ENCODE results near the gene SLC9A9.

Gene SLC9A9

DNA sequence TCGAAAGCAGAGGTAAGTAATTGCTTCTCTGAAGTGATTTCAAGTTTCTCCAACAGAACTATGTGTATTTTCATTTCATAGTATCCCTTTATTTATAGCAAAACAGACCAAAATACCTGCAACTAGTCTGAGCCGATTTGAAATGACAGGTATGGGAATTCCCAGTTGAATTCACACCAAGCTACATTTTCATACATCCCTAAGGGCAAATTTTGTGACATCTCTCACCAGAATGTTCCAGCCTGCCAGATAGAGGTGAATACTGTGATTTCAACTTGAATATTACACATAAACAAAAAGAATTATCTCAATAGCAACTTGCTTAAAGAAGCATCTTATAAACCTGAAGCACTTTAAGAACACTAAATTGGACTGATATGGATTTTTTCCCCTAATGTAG, 235.7 kb downstream of the SLC9A9 start:
- H3K4me3 Mint-ChIP-seq = no peak overlapping the region
- H3K36me3 Mint-ChIP-seq (ENCODE audit: low read depth) = no peaks in the 10 kb centered on the region
- H3K27ac Mint-ChIP-seq = no peak overlapping the region
- peaks cover 9% of the 10 kb centered on the region for H3K4me1 Mint-ChIP-seq (ENCODE audit: low read depth)
- no peaks in the 10 kb centered on the region for H3K9me3 Mint-ChIP-seq
- intact Hi-C loops (cut with micrococcal nuclease) = no loop called here
- H3K27me3 Mint-ChIP-seq = no peaks in the 10 kb centered on the region

DNA sequence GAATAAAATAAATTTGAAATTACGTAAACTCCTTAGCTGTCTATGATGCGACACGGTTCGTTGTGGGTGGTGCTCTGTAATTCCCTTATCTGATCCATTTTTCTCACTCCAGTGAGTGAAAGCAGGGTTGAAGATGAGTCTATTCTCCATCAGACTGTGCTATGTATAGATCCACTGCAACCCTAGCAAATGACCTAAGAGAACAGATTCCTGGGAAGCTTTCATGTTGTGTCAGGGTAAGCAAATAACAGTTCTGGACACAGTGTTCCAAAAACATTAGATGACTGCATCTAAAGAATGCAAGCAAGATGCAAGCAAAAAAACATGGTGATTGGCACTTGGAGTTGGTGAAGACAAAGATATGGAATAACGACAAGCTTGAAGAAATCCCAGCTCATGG, 239.3 kb downstream of the SLC9A9 start:
- Mint-ChIP-seq H3K4me3 (no peak overlapping the region), H3K36me3 (ENCODE audit: low read depth) (no peaks in the 10 kb centered on the region), H3K27ac (no peak overlapping the region), H3K27me3 (no peaks in the 10 kb centered on the region), H3K9me3 (no peaks in the 10 kb centered on the region), H3K4me1 (ENCODE audit: low read depth) (peaks cover 22% of the 10 kb centered on the region)
- intact Hi-C loops (cut with micrococcal nuclease) = no loop called here

DNA sequence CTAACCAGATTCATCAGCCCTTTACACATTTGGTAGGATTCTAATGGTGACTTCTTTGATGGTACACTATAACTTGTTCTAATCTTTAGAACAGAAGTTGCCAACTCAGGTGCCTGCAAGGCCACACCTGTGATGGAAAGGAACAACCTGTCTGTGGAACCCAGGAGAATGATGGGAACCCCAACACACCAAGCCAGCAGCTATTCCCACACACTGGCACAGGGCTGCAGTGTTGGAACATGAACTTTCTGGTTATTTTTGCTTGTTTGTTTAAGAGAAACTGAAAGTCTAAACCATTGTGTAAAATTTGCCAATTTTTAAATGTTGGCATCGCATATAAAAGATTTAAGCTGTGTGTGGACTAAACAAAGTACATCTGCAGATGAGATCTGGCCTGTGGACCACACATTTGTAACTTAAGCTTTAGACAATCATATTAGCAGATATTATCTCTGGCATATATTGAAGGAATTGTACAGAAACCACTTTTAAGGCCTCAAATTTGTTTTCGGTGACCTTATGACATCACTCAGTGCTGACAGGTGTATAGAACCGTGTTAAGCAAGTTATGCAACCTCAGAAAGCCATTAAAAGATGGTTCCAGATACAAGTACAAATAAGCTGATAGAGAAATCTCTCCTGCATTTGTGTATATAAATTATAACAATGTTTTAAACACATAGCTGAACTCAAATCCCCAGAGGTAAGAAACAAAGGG, 242.9 kb downstream of the SLC9A9 start:
- Mint-ChIP-seq H3K27ac (no peak overlapping the region), H3K9me3 (no peaks in the 10 kb centered on the region), H3K4me3 (no peak overlapping the region), H3K36me3 (ENCODE audit: low read depth) (no peaks in the 10 kb centered on the region), H3K27me3 (no peaks in the 10 kb centered on the region), H3K4me1 (ENCODE audit: low read depth) (peaks cover 30% of the 10 kb centered on the region)
- intact Hi-C loops (cut with micrococcal nuclease) = no loop called here

DNA sequence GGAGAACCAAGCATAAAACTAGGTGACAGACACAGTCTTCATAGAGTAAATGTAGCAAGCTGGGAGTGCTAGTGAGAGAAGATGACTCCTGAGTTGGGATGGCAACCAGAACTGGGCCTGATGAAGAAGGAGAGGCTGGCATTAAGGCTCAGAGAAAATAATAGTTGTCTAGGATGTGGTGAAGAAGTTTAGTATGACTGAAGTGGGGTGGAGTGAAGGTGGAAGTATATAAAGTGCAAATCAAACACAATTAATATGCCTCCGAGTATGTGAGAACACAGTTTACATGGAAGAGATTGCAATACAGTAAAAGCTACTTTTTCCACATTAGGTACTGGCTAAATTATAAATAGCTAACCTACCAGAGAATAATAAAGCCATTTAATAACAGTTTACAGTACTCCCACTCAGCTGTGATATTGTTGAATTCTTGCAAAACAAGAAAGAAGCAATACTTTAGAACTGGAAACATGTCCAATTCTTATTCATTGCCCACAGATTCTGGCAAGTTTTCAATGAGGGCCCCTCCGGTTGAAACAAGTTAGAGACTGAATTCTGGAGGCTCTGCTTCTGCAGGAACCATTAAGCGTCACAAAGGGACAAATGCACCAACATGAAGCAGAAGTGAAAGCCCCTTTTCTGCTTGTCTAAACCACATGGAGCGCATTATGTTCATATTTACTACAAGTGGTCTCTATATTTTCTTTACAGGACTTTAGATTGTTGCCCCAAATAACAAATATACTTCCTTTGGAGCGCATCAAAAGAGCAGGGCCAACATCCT, 243.7 kb downstream of the SLC9A9 start:
- intact Hi-C loops (cut with micrococcal nuclease) = no loop called here
- Mint-ChIP-seq H3K4me3 (no peak overlapping the region), H3K27ac (no peak overlapping the region), H3K4me1 (ENCODE audit: low read depth) (peaks cover 30% of the 10 kb centered on the region), H3K27me3 (no peaks in the 10 kb centered on the region), H3K36me3 (ENCODE audit: low read depth) (no peaks in the 10 kb centered on the region), H3K9me3 (no peaks in the 10 kb centered on the region)

DNA sequence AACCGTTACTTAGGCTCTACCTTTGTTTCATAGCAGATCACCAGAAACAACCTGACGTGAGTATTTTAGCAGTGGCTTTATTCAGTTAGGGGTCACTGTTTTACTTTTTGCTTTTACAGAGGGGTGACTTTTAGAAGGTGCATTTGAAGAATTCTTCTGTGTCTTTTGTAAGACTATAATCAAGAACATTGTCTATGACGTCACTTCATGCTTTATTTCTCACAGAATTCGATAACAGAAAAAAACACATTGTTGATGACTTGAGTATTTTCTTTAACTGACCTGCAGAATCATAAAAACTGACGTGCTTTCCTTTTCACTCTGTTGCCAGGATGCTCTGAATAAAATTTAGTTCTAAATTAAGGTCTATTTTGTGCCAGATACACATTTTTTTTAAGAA, 244.5 kb downstream of the SLC9A9 start:
- Mint-ChIP-seq H3K4me1 (ENCODE audit: low read depth) (peaks cover 30% of the 10 kb centered on the region), H3K27ac (no peak overlapping the region)

DNA sequence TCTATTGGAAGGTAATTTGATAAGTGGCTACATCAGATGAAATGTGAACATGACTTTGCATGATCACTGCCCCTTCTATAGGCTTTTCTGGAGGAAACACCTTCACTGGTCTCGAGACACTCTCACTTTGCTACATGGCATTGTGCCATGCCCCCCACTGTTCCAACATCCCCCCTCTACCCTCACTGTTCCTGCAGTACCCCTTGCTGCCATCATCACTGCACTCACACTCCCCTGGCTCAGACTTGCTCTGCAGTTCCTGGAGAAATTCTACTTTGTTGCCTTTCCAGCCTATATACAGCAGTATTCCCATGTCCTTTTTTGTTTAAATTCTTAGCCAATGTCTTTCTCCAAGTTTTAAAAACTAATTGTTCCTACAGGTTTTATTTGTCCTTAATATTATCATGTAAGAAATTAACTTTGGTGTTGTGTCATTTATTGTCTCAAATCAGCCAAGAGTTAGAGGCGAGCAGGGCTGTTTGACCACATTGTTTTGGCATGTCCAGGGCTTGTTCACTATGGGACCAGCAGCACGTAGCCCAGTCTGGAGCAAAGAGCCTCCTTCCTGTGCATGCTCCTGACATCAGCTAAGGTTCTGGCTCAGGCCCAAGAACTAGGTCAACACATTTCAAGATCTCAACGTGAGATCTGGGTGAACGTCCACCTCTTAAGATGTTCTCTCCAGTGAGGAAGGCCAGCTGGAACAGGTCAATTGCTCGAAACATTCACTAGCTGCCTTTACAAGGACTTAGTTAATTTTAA, 246.4 kb downstream of the SLC9A9 start:
- intact Hi-C loops (cut with micrococcal nuclease) = no loop called here
- H3K9me3 Mint-ChIP-seq = no peaks in the 10 kb centered on the region

More for the DNA sequence above, 244.5 kb downstream of the SLC9A9 start:
- intact Hi-C loops (cut with micrococcal nuclease) = no loop called here
- Mint-ChIP-seq H3K27me3 (no peaks in the 10 kb centered on the region), H3K4me3 (no peak overlapping the region), H3K36me3 (ENCODE audit: low read depth) (no peaks in the 10 kb centered on the region), H3K9me3 (no peaks in the 10 kb centered on the region)

DNA sequence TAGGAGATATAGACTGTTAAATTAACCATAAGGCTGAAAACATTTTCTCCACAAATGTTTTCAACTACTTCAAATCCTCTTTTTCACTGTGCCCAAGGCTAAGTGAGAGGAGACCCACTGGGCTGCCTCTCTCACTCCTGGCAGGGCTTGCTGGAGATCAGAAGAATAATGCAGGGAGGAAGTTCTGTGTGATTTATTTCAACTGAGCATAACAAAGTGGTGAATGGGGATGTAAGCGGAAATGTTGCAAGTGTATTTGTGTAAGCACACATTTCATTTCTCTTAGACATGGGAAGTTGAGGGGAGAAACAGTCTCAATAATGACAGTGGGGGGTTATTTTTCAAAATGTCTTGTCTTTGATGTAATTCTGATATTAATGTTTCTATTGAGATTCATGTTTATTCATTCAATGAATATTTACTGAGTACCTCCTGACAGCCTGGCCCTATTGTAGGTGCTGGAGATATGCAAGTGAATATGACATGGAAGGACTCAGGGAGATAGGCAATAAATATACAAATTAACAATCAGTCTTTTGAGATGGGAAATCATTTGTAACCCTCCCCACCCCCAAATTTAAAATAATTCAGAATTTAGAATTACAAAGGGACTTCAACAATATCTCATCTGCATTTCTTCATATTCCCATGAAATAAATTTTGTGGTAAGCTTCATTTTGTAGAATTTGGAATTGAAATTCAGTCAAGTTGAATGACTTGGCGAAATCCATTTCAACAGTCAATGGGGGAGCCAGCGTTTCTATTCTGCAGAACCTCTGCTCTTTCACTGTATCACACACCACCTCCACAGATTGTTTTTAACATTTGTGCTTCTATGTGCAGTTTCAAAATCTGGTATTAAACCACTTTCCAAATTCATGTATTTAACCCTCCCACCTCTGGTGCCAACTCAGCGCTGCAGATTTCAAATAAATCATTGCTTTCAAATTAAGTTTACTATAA, 247.2 kb downstream of the SLC9A9 start:
- Mint-ChIP-seq H3K36me3 (ENCODE audit: low read depth) (no peaks in the 10 kb centered on the region), H3K27me3 (no peaks in the 10 kb centered on the region), H3K4me1 (ENCODE audit: low read depth) (peaks cover 30% of the 10 kb centered on the region), H3K27ac (peak overlapping the region; percentile 13), H3K4me3 (no peak overlapping the region), H3K9me3 (no peaks in the 10 kb centered on the region)
- intact Hi-C loops (cut with micrococcal nuclease) = no loop called here

More for the DNA sequence above, 246.4 kb downstream of the SLC9A9 start:
- no peak overlapping the region for H3K27ac Mint-ChIP-seq
- H3K36me3 Mint-ChIP-seq (ENCODE audit: low read depth) = no peaks in the 10 kb centered on the region
- H3K4me3 Mint-ChIP-seq = no peak overlapping the region
- no peaks in the 10 kb centered on the region for H3K27me3 Mint-ChIP-seq
- H3K4me1 Mint-ChIP-seq (ENCODE audit: low read depth) = peaks cover 30% of the 10 kb centered on the region

DNA sequence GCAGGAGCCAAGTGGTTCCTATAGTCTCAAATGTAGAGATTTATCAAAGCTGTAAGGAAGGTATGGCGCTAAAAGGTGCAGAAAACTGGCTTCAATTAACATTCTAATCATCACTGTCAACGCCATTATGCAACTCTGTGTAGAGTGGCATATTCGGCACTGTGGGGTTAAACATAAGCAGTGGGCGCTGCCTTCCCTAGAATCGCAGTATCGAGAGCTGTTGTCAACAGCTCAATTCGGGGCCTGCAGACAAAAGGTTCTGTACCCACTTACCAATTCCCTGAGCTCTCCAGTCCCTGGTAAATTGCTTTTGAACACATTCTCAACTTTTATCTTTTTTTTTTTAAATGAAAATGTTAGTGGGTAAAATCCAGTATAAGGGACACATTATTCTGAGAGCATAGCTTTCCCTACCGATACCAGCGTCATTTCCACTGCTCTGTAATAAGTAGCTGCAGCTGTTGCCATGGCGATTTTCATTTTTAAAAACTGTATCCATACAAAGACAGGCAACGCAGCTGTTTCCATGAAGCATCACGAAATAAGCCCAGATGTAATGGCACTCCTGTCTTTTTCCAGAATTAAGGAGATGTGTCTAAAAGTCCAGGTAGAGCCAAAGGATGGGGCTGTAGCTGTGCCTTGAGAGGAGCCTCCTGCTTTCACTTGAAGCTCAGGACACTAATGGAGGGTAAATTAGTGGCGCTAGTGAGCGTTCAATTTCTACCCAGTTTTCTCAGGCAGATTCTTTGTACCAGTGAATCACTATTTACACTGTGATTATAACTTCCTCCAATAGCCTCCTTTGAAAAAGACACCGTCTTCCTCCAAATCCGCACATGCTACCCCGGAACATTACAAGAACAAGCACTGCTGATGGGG, 250.3 kb downstream of the SLC9A9 start:
- H3K27me3 Mint-ChIP-seq = no peaks in the 10 kb centered on the region
- H3K36me3 Mint-ChIP-seq (ENCODE audit: low read depth) = no peaks in the 10 kb centered on the region
- intact Hi-C loops (cut with micrococcal nuclease) = no loop called here
- peaks cover 26% of the 10 kb centered on the region for H3K4me1 Mint-ChIP-seq (ENCODE audit: low read depth)
- H3K27ac Mint-ChIP-seq = no peak overlapping the region
- no peaks in the 10 kb centered on the region for H3K9me3 Mint-ChIP-seq
- no peak overlapping the region for H3K4me3 Mint-ChIP-seq

DNA sequence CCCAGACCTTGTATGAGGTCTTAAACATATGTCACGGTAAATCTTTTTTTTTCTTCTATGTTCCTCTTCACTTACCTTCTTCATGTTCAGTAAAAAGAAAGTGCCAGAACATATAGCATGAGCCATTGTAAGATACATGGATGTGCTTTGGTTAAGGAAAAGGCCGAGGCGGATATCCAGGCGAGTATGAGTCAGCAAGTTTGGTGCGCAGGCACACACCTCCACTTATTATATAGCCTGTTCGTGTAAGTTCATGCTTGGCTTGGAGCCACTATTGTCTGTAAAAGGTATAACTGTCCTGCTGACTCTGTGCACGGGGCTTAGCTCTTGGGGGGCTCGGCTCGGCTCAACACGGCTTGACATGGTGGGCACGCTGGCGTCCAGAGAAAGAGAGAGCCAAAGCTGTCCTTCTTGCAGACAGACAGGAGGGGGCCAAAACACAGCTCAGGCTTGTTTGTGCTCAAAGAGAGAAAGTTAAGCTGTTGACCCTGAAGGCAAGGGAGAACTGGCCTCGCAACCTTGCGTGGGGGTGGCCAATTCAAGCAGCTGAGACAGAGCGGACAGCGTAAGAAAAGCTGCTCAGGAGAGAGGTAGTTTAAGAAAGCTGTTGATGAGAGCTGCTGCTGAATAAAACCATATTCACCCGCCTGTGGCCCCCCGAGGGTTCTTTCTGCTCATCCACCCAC, 251.2 kb downstream of the SLC9A9 start:
- Mint-ChIP-seq H3K27ac (no peak overlapping the region), H3K36me3 (ENCODE audit: low read depth) (no peaks in the 10 kb centered on the region), H3K27me3 (no peaks in the 10 kb centered on the region), H3K9me3 (no peaks in the 10 kb centered on the region), H3K4me1 (ENCODE audit: low read depth) (peaks cover 24% of the 10 kb centered on the region), H3K4me3 (no peak overlapping the region)
- intact Hi-C loops (cut with micrococcal nuclease) = no loop called here

DNA sequence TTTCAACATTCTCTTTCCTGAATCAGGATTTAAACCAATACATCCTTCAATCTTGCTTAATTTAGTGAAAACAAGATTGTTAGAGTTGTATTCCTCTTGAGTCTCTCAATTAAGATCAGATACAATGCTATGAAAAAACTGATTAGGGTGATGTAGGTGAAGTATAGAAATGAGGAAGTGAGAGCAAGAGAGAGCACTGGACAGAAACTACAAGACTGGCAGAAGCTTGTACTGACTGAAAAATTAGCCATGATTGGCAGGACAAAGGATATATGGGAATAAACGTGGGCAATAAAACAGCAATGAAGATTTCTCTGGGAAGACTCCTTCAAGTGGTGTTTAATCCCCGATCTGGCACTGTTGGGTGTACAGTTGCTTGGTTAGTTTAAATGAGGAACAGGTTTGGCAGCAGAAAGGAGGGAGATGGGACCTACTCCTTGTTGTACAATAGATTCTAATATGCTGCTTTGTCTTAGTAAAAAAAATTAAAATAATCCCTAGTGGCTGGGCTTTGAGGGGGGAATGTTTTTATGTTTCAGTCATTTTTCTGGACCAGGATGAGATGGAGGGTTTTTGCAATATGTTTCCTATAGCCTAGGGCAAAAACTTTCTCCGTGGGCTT, 252.7 kb downstream of the SLC9A9 start:
- no peaks in the 10 kb centered on the region for H3K27me3 Mint-ChIP-seq
- H3K4me3 Mint-ChIP-seq = no peak overlapping the region
- peaks cover 10% of the 10 kb centered on the region for H3K4me1 Mint-ChIP-seq (ENCODE audit: low read depth)
- no peaks in the 10 kb centered on the region for H3K36me3 Mint-ChIP-seq (ENCODE audit: low read depth)
- intact Hi-C loops (cut with micrococcal nuclease) = no loop called here
- no peaks in the 10 kb centered on the region for H3K9me3 Mint-ChIP-seq
- H3K27ac Mint-ChIP-seq = no peak overlapping the region

DNA sequence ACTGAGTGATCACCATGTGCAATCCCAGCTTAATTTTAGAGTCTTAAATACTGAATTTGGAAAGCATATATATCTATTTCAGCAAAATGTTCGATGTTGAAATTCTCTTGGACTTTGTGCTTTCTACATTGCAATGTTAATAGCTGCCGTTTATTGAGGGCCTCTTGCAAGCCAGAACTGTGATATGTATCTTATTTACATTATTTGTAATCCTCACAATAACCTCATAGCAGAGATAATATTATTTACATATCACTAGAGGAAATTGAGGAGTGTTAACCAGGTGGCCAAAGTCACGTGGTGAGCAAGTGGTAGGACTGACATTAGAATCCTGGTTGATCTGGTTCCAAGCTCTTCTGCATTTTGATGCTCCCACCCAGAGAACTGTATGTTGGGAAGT, 254.1 kb downstream of the SLC9A9 start:
- intact Hi-C loops (cut with micrococcal nuclease) = no loop called here
- no peaks in the 10 kb centered on the region for H3K9me3 Mint-ChIP-seq
- no peak overlapping the region for H3K27ac Mint-ChIP-seq
- H3K4me3 Mint-ChIP-seq = no peak overlapping the region
- peaks cover 9% of the 10 kb centered on the region for H3K4me1 Mint-ChIP-seq (ENCODE audit: low read depth)
- H3K27me3 Mint-ChIP-seq = no peaks in the 10 kb centered on the region
- H3K36me3 Mint-ChIP-seq (ENCODE audit: low read depth) = no peaks in the 10 kb centered on the region

DNA sequence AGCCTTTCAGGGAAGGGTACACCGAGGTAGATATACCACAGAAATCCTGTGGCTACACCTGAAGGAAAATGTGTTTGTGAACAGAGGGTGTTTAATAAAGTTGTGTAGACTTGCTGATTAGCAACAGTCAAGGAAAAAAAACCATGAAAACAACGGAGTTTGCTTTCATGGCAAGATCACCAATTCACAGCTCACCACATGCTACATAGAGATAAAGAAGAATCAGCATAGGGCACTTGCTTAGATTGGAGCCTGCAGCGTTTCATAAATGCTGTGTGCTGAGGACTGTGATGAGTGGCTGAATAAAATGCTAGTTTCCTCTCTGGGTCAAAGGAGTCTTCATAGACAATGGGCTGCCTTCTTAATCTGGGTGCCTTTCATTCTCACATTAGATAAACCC, 257.6 kb downstream of the SLC9A9 start:
- H3K36me3 Mint-ChIP-seq (ENCODE audit: low read depth) = peaks cover 10% of the 10 kb centered on the region

More for the DNA sequence above, 257.6 kb downstream of the SLC9A9 start:
- H3K27ac Mint-ChIP-seq = no peak overlapping the region
- no peak overlapping the region for H3K4me3 Mint-ChIP-seq
- intact Hi-C loops (cut with micrococcal nuclease) = no loop called here
- peaks cover 7% of the 10 kb centered on the region for H3K9me3 Mint-ChIP-seq
- H3K4me1 Mint-ChIP-seq (ENCODE audit: low read depth) = peaks cover 23% of the 10 kb centered on the region
- no peaks in the 10 kb centered on the region for H3K27me3 Mint-ChIP-seq
